DND-41 (cell line): ENCODE data around the gene ANXA2.
A peak's percentile ranks its signal among the peaks of the same experiment; 100 is the strongest.

Experiments used
- EZH2 ChIP-seq: IDR thresholded peaks from 3 replicates; pipeline ENCODE4 v1.6.1; 2012; ENCODE audit warnings: borderline replicate concordance, low read depth, mild to moderate bottlenecking, moderate library complexity, low read length, inconsistent platforms; ENCODE audit not compliant: severe bottlenecking
- TF ChIP-seq, protein P1 (sequence below): IDR thresholded peaks from 2 replicates; pipeline ENCODE4 v1.5.1; 2012; ENCODE audit warnings: borderline replicate concordance, low read length, moderate library complexity, mild to moderate bottlenecking; ENCODE audit not compliant: poor library complexity, severe bottlenecking; ENCODE audit errors: extremely low read depth

DNA sequence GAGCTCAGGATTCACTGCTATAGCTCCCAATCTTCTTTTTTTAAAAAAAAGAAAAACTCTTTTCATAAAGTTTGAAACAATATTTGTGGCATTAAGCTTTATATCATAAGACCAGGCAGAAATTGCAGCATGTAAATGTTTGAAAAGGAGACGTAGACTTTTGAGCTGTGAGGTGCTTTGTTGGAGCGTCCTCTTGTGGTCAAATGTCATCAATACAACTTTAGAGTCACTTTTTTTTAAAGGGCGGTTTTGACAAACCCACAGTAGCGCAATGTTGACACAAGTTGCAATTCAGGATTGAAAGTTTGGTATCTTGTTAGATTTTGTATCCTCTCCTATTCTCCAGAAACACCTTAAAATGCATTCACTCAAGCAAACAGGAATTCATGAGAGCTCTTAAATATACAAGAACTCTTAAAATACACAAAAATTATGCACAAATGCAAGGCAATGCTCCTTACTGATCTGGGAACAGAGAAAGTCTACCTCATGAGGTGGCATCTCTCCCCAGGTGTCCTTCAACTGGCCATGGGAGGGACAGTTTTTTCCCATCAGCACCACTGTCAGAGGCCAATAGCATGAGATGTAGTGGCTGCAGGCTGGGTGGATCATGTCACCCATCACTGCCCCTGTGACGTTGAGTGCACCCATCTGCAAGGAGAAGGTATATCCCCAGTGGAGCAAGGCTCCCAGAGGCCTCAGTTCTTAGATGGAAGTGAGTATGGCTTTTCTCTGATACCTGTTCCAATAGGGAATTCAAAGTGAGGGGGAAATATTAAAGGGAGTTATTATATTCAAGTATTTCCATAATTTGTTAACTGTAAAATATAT, 70.7 kb downstream of the ANXA2 start:
- TF ChIP-seq, protein P1, sequence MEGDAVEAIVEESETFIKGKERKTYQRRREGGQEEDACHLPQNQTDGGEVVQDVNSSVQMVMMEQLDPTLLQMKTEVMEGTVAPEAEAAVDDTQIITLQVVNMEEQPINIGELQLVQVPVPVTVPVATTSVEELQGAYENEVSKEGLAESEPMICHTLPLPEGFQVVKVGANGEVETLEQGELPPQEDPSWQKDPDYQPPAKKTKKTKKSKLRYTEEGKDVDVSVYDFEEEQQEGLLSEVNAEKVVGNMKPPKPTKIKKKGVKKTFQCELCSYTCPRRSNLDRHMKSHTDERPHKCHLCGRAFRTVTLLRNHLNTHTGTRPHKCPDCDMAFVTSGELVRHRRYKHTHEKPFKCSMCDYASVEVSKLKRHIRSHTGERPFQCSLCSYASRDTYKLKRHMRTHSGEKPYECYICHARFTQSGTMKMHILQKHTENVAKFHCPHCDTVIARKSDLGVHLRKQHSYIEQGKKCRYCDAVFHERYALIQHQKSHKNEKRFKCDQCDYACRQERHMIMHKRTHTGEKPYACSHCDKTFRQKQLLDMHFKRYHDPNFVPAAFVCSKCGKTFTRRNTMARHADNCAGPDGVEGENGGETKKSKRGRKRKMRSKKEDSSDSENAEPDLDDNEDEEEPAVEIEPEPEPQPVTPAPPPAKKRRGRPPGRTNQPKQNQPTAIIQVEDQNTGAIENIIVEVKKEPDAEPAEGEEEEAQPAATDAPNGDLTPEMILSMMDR: peak; percentile 67
- TF ChIP-seq EZH2: no peak
